HG02970 (cell line): ENCODE data around the gene EIF4EBP2.

Experiments
- ATAC-seq: cut with Tn5 transposase; IDR thresholded peaks from one replicate; pipeline ENCODE4 v1.9.1; 2021; ENCODE audit warnings: mild to moderate bottlenecking, moderate library complexity, moderate number of reproducible peaks; ENCODE audit not compliant: unreplicated experiment, low FRiP score

EIF4EBP2 gene

GRCh38 chr10:70457759-70458305 is 53.9 kb downstream of the EIF4EBP2 start:
- no peak for ATAC-seq

- ATAC-seq: no peak
Measured at GRCh38 chr10:70458329-70459060, 54.5 kb downstream of the EIF4EBP2 start.

- ATAC-seq: no peak
Measured at GRCh38 chr10:70459061-70459773, 55.3 kb downstream of the EIF4EBP2 start.

GRCh38 chr10:70459774-70460490 is 56.0 kb downstream of the EIF4EBP2 start:
- ATAC-seq: no peak

- no peak for ATAC-seq
Measured at GRCh38 chr10:70461397-70462348, 57.7 kb downstream of the EIF4EBP2 start.

GRCh38 chr10:70462349-70462984 is 58.5 kb downstream of the EIF4EBP2 start:
- ATAC-seq: no peak

- no peak for ATAC-seq
Measured at GRCh38 chr10:70465278-70465677, 61.3 kb downstream of the EIF4EBP2 start.

GRCh38 chr10:70465832-70466231 is 61.9 kb downstream of the EIF4EBP2 start:
- no peak for ATAC-seq

- no peak for ATAC-seq
Measured at GRCh38 chr10:70466951-70467350, 63.0 kb downstream of the EIF4EBP2 start.

GRCh38 chr10:70472799-70473454 is 69.0 kb downstream of the EIF4EBP2 start:
- ATAC-seq: no peak

- ATAC-seq: no peak
Measured at GRCh38 chr10:70474780-70475179, 70.8 kb downstream of the EIF4EBP2 start.

- no peak for ATAC-seq
Measured at GRCh38 chr10:70475661-70476060, 71.7 kb downstream of the EIF4EBP2 start.

- no peak for ATAC-seq
Measured at GRCh38 chr10:70476249-70477035, 72.5 kb downstream of the EIF4EBP2 start.

GRCh38 chr10:70477661-70478162 is 73.8 kb downstream of the EIF4EBP2 start:
- no peak for ATAC-seq
